KBM-7 (cell line): ENCODE results near the gene HOXB8.

Experiments
- DNase-seq: peaks from one replicate; pipeline ENCODE4 v3.0.0-alpha.2; 2015
- in situ Hi-C: fragments of 300-500 bp; cut with MboI; formaldehyde crosslinking; loops from 2 replicates; pipeline ENCODE4 v1.14.3; 2020; ENCODE audit warnings: low sequenced_read_pairs, low pct_unique_long_range_greater_than_20kb, mixed read lengths

HOXB8 gene

GRCh38 chr17:48612854-48613691 is 2.0 kb downstream of the HOXB8 start:
- in situ Hi-C loops, result no loop called here
- peak; percentile 40 for DNase-seq

- DNase-seq, result no peak
- in situ Hi-C loops, result no loop called here
These were observed 2.6 kb downstream of the HOXB8 start for GRCh38 chr17:48612456-48612853.

DNA sequence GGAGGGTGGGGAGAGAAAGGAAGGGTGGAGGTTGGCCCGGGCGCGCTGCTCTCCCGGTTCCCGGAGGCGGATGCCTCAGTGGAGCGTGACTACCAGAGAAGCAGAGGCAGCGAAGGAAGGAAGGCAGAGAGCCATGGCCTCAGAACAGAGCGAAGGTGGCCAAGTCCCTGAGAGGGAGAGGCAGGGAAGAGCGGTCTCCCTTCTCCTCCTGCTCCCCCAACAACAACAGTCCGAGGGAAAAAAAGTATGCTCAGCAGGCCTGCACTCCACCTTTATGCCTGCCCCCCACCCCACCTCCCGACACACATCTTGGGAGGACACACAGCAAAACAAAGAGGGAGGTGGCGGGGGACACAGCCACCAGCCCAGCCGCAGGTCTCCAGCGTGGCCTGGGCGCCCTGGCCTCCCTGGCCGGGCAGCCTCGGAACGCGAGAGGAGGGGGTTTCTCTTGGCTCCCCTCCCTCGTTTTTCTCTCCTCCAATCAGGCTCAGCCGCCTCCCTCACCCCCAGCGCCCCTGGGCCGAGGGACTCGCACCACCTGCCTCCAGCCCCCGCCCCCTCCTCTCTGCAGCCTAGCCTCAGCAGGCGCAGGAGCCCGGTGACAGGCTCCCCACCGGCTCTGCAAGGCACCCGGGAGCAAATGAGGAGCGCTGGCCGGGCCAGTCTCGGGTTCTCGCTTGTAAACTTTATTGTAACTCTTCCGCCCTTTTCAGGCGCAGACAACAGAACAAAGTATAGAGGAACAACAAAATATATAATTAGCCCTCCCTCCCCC is 3.2 kb downstream of the HOXB8 start:
- in situ Hi-C loops, result no loop called here
- DNase-seq, result no peak

DNA sequence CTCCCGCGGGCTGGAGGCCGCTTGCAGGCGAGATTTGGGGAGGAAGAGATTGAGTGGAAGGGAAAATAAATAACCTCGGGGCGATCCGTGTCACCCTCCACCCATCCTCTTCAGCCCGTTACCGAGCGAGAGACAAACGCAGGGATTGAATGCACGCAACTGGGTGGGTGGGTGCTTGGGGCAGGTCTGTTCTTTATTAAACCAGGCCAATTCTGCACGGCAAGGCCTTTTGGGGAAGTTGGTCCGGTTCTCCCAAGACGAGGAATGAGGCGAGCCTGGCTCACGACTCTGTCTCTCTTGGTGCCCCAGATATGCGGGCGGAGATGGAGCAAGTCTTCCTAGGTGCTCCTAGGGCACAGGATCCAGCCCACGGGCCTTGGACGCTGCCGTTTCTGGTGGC is 3.9 kb downstream of the HOXB8 start:
- DNase-seq, result no peak
- in situ Hi-C loops, result no loop called here

GRCh38 chr17:48610282-48611211 is 4.5 kb downstream of the HOXB8 start, which contains the start of gene HOXB7:
HOXB7 (minus strand) TSS chr17:48611017; CDS start chr17:48610918, 99 bp downstream.
- in situ Hi-C loops, result no loop called here
- no peak for DNase-seq

GRCh38 chr17:48609759-48610281 is 5.3 kb downstream of the HOXB8 start:
- in situ Hi-C loops, result no loop called here
- no peak for DNase-seq

DNA sequence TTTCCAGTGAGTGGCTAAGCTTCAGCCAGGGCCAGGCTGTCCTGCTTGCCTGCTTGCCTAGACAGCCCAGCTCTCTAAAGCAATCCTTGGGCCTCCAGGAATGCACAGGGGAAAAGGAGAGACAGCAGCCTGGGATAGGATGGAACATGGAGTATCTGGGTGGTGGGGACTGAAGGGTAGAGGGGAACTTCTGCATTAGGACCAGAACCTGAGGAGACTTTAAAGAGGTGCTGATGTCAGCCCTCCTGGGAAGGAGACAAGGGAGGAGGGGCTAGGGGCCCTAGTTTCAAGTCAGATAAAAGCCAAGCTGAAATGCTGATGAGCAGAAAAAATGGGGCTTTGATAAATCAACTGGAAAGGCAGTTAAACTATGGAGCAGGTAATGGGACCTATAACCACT is 6.1 kb downstream of the HOXB8 start:
- in situ Hi-C loops, result no loop called here

GRCh38 chr17:48608494-48608834 is 6.6 kb downstream of the HOXB8 start:
- in situ Hi-C loops, result no loop called here
- no peak for DNase-seq

More for the DNA sequence above, 6.1 kb downstream of the HOXB8 start:
- DNase-seq, result no peak

DNA sequence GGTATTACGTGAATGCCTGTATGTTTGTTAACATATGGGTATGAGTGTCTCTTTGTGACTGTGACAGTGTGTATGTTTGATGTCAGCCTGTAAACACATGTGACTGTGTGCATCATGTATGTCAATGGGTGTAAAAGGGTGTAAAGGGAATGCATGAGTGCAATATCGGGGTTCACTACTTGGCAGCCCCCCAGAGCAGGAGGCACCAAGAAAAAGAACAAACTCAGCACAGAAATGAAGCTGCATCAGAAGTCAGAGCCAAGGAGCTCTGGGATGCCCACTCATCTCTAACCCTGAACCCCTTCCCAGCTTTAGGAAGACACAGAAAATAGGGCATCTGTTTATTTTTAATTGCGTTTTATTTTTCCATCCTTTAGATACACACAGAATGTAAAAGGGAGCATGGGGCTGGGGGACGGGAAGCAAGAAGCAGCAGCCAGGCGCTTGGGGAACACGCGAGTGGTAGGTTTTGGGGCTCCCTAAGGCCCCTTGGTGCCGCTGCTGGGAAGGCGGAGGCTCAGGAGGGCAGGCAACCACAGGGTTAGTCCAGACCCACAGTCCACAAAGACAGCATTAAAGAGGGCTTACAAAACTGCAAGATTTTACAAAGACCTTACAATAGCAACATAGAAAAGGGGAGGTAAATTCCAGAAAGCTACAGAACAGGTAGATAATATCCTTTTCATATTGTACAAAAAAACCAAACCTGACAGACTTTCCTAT is 8.0 kb downstream of the HOXB8 start:
- DNase-seq, result no peak
- in situ Hi-C loops, result no loop called here

DNA sequence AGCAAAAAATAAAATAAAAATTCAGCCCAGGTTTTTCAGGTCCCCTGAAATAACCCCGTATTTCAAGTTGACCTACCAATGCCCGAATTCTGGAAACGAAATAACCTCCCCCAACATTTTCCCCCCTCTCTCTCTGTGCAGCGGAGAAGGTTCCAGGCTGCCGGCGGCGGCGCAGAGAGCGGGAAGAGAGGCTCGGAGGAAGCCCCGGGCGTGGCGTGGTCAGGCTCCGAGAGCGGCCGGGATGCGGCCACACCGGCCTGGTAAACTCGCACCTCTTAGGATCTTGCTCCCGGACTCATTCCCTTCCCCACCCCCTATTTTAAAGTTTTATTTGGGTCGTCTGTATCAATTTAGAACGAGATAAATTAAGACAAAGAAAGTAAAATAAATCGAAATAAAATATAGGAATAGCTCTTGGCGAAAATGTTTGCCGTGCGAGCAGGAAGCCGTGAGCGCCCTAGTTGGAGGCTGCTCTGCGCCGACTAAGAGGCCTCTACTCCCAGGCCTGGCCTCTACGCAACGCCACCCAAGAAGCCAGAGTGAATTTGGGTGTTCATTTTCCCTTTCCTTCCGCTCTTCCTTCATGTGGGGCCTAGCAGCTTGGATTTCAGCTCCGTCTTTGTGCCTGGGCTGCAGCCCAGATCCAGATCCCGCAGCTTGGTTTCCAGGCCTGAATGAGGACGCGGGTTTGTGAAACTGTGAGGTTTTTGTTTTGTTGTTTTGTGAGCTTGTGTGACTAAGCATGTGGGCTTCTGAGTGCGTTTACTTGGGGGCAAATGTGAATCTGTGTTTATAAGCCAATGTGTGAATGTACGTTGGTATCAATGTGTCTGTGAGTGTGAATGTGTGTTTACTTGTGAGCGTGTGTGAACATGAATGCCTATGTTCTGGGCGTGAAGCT is 8.9 kb downstream of the HOXB8 start:
- no peak for DNase-seq
- in situ Hi-C loops, result no loop called here

DNA sequence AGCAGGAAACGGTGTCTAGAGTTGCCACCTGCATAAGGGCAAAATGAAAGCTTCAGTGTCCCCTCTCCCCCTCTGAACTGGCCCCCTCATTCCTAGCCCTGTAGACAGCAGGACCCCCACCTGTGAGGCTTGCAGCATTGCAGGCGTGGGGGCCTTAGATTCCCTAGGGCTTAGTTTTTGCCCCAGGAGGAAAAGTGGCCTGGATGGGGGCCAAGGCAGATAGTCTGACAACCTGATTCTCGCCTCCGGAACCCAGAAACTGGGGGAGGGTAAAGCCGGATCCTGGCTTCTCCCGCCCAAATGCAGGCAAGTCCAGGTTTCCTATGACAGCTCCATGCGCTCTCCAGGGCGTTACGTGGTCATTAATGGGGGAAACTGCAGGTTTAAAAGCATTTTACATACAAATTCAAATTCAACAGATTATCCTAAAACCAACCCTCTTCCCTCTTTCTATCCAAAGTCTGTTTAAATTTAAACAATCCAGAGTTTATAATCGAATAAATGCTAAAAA is 9.6 kb downstream of the HOXB8 start:
- in situ Hi-C loops, result no loop called here

GRCh38 chr17:48604770-48605329 is 10.2 kb downstream of the HOXB8 start, which contains the start of gene HOXB6:
HOXB6 (minus strand) TSS chr17:48604986; CDS start chr17:48598150, 6,836 bp downstream.
- in situ Hi-C loops, result no loop called here
- DNase-seq, result no peak

More for the DNA sequence above, 9.6 kb downstream of the HOXB8 start:
- DNase-seq, result no peak

GRCh38 chr17:48603959-48604769 is 10.9 kb downstream of the HOXB8 start:
- in situ Hi-C loops, result no loop called here
- no peak for DNase-seq

DNA sequence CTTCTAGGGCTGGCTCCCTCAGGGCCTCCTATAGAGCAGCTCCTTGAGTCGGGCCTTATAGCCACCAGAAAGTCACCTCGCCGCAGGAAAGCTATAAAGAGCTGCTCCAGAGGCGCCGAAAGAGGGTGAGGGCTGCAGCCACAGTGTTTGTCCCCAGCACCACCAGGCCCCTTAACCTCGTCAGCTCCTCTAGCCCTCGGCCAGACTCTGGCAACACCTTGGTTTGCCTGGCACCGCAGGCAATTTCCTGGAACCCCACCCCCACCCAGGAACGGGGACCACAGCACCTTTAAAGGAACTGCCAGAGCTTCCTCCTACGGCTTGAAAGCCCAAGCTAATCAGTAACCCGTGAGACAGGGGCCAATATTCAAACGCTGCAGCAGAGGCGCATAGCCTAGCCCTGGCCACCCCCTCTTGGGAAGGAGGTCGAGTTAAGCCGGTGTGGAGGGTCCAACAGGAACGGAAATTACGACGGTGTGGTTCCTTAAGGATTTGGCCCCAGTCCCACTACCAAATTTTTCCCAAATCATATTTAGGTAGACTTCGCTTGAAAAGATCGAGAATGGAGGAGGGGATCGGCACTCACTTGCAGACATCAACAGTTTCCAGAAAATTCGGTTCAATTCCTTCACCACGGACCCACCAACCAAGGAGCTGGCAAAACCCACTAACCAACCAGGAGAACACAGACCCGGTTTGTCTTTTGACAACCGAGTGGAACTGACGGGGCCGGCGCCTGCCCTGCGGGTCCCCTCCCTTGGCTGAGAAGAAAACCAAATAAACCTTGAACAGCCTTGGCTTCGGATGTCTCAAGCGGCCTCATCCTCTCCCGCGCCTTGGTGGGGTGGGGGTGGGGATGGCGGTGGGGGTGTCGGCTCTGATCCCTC is 13.3 kb downstream of the HOXB8 start:
- in situ Hi-C loops, result no loop called here

DNA sequence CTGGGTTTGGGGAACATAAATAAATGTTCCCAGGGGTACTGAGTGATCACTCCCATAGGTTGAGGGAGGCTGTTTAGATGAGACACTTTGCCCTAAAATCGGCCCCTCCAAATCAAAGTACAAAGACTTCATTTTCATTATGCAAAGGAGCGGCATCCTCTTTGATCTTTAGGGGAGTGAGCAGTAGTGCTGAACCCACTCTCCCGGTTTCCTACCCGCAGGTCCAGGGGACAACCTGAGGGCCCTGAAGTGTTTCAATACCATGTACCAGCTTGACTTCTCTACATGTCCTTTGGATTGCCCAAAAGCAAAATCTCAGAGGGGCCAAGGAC is 13.9 kb downstream of the HOXB8 start:
- DNase-seq, result no peak
- in situ Hi-C loops, result no loop called here

More for the DNA sequence above, 13.3 kb downstream of the HOXB8 start:
- no peak for DNase-seq
